Esophagus (tissue), 2 donors: ENCODE results near the gene FAM78B. TPM values are rescaled to one million over a fixed set of nuclear protein-coding genes. Genes with fewer than 3 reads are reported as not detected.

Experiments
- H3K27ac ChIP-seq, 2 donors: one replicate each; pipeline ENCODE4 v1.5.1; 2013; ENCODE audit warnings: low read depth in 2 of 2, mild to moderate bottlenecking in 2 of 2, inconsistent platforms in 1 of 2, low read length in 1 of 2, moderate library complexity in 1 of 2
- H3K27me3 ChIP-seq, 2 donors: one replicate each; pipeline ENCODE4 v1.6.1; 2013; ENCODE audit warnings: low read length in 2 of 2, control low read depth in 1 of 2, mild to moderate bottlenecking in 1 of 2; ENCODE audit not compliant: insufficient read depth in 2 of 2, control insufficient read depth in 1 of 2
- H3K36me3 ChIP-seq, 2 donors: one replicate each; pipeline ENCODE4 v1.6.1; 2013; ENCODE audit warnings: low read length in 1 of 2; ENCODE audit not compliant: control insufficient read depth in 2 of 2, insufficient read depth in 2 of 2
- H3K4me1 ChIP-seq, 2 donors: one replicate each; pipeline ENCODE4 v1.6.1; 2013; ENCODE audit warnings: low read length in 1 of 2; ENCODE audit not compliant: control insufficient read depth in 2 of 2, insufficient read depth in 2 of 2
- H3K4me3 ChIP-seq, 2 donors: one replicate each; pipeline ENCODE4 v1.5.1; 2013; ENCODE audit warnings: low read length in 2 of 2, mild to moderate bottlenecking in 2 of 2, low read depth in 1 of 2, moderate library complexity in 1 of 2
- H3K9me3 ChIP-seq, 2 donors: one replicate each; pipeline ENCODE4 v1.6.1; 2013; ENCODE audit warnings: mild to moderate bottlenecking in 2 of 2, low read depth in 1 of 2, low read length in 1 of 2, moderate library complexity in 1 of 2; ENCODE audit not compliant: control insufficient read depth in 2 of 2, insufficient read depth in 1 of 2
- WGBS, 2 donors: extraction: QIAGEN DNeasy Blood & Tissue Kit; methylation state at CpG; one replicate each; pipeline ENCODE4 v1.1.7; 2013; 5-methylcytosine and 5-hydroxymethylcytosine counted together
- polyA plus RNA-seq, 2 donors: library from polyadenylated mRNA; stranded (reverse); fragments of 200-250 nt; gene quantifications; one replicate each; pipeline ENCODE4 v1.2.3, GENCODE V29; 2013
- donor health status: healthy with polysubstance abuse.
- donor health status: Bipolar disorder and iron deficiency.

The FAM78B gene
- polyA plus RNA-seq, 2 donors = 0.20 to 0.24 TPM

DNA sequence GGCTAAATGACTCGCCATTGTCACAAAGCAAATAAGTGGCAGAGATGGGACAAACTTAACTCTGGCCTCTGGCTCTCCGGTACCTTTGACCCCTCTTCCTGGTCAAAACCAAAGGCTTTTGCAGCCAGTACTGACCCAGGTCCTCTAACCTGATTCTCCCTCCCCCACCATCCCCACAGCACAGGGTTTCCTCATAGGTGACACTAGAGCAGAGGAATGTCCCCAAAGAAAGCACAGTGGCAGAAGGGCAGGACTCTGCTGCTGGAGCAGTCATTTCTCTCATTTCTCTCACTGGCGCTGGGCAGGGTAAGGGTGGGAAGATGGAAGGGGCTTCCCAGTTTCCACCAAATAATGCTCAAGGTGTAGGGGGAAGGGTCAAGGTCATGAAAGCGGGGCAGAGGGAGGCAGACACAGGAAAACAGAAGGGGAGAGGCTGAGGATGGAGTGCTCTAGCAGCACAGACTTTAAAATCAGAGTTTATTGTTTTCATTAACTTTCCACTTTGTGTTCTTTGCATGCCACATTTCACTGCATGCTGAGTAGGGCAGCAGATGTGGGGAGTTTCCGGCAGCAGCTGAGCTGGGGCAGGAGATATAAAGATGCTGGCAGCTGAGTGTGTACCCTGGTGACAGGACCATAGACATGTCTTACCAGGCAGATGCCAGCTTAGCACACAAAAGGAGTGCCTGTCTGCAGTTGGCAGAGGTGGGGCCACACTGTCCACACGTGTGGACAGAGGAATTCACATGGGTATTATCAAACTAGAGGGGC, 80.5 kb downstream of the FAM78B start:
- Histone ChIP-seq H3K27me3 (no peaks in the 10 kb centered on the region), H3K36me3 (no peaks in the 10 kb centered on the region), H3K9me3 (no peaks in the 10 kb centered on the region), H3K27ac (no peak overlapping the region), H3K4me3 (no peak overlapping the region), H3K4me1 (peaks cover 0 to 2% of the 10 kb centered on the region in 2 donors)
- 75 to 76% methylated on average over 6 of the region's 6 CpGs for WGBS, 2 donors

GRCh38 chr1:166084613-166085012, 82.2 kb downstream of the FAM78B start:
- Histone ChIP-seq H3K4me3 (no peak overlapping the region), H3K4me1 (peaks cover 0 to 2% of the 10 kb centered on the region in 2 donors)
- WGBS, 2 donors = 79 to 84% methylated on average over 3 of the region's 3 CpGs

GRCh38 chr1:166083887-166084286, 82.9 kb downstream of the FAM78B start:
- Histone ChIP-seq H3K4me3 (no peak overlapping the region), H3K4me1 (peaks cover 0 to 2% of the 10 kb centered on the region in 2 donors), H3K36me3 (no peaks in the 10 kb centered on the region), H3K27me3 (no peaks in the 10 kb centered on the region), H3K9me3 (no peaks in the 10 kb centered on the region), H3K27ac (no peak overlapping the region)
- 32 to 34% methylated on average over 2 of the region's 2 CpGs for WGBS, 2 donors

More at GRCh38 chr1:166084613-166085012, 82.2 kb downstream of the FAM78B start:
- Histone ChIP-seq H3K27ac (no peak overlapping the region), H3K27me3 (no peaks in the 10 kb centered on the region), H3K36me3 (no peaks in the 10 kb centered on the region), H3K9me3 (no peaks in the 10 kb centered on the region)

DNA sequence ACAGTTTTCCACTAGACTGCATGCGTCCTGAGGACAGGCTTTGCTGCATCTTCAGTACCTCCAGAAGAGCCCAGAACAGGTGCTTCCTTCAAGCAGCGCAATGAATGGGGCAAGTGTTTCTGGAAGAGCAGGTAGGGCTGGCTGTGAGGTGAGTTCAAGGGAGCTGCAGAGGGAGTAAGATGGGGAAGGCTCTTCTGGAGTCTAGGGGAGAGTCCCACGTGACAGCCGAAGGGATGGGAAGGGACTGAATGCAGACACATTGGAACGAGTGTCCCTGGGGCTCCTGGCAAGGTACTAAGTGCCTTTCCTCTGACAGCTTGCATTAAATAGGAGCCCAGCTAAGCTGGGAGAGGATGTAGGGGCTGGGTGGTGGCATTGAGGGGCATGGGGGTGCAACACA, 84.2 kb downstream of the FAM78B start:
- H3K4me3 ChIP-seq = no peak overlapping the region
- H3K4me1 ChIP-seq = peaks cover 0 to 2% of the 10 kb centered on the region in 2 donors
- no peaks in the 10 kb centered on the region for H3K27me3 ChIP-seq
- no peaks in the 10 kb centered on the region for H3K36me3 ChIP-seq
- 81 to 87% methylated on average over 5 of the region's 5 CpGs for WGBS, 2 donors
- H3K9me3 ChIP-seq = no peaks in the 10 kb centered on the region
- H3K27ac ChIP-seq = no peak overlapping the region

- WGBS, 2 donors = 60 to 65% methylated on average over 14 of the region's 14 CpGs
- Histone ChIP-seq H3K9me3 (no peaks in the 10 kb centered on the region), H3K4me3 (no peak overlapping the region)
These were observed 85.6 kb downstream of the FAM78B start for GRCh38 chr1:166080967-166081870.

DNA sequence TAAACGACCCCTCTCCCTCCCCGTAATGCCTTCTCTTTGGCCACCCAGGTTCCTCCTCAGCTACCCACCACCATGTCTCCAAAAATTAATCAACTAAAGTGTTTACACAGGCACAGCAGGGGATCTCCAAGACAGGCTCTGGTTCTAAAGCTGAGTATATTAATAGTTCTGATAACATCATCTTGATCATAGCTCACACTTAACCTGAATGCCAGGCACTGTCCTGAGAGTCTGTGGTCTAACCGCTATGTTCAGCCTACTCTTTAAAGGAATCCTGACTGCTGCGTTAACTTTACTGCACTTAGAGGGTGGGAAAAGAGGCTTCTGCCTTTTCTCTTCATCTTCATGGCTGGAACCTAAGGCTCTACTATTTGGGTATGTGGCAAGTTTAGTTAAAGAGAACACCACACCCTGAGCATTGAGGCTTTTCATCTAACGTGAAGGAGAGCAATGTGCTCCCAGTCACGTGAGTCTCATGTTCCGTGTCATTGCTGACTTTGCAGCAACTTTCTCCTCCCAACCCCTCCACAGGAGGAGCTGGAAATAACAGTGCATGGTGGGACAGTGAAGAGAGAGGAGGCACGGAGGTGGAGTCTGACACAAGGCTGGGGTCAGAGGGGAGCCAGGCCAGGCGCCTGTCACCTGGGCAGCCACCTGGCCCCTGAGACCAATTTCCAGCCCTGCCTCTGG, 86.4 kb downstream of the FAM78B start:
- WGBS, 2 donors = 59 to 62% methylated on average over 8 to 9 of the region's 9 CpGs
- H3K4me3 ChIP-seq = no peak overlapping the region
- no peaks in the 10 kb centered on the region for H3K27me3 ChIP-seq
- H3K4me1 ChIP-seq = peaks cover 0 to 2% of the 10 kb centered on the region in 2 donors
- H3K36me3 ChIP-seq = no peaks in the 10 kb centered on the region
- no peaks in the 10 kb centered on the region for H3K9me3 ChIP-seq
- H3K27ac ChIP-seq = no peak overlapping the region

More at GRCh38 chr1:166080967-166081870, 85.6 kb downstream of the FAM78B start:
- no peaks in the 10 kb centered on the region for H3K27me3 ChIP-seq
- peaks cover 0 to 2% of the 10 kb centered on the region in 2 donors for H3K4me1 ChIP-seq
- H3K36me3 ChIP-seq = no peaks in the 10 kb centered on the region
- no peak overlapping the region for H3K27ac ChIP-seq

- H3K27me3 ChIP-seq = no peaks in the 10 kb centered on the region
- WGBS, 2 donors = 86 to 88% methylated on average over 2 of the region's 2 CpGs
These were observed 87.5 kb downstream of the FAM78B start for GRCh38 chr1:166079276-166079675.

DNA sequence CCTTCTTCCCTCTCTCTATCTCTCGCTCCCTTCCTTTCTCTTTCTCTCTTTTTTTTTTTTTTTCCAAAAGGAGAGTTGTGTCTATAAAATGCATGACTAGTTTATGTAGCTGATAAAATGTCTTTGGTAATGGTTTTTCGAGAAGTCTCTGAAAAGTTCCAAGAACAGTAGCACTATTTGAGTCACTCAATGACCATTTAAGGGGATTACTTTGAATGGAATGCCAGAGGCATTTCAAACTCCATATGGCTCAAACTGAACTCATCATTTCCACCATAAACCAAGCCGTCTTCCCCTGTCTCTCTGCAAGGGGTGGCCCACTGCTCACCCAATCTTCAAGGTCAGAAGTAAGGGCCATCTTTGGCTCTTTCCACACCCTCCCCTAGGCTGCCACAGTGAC, 93.3 kb downstream of the FAM78B start:
- no peaks in the 10 kb centered on the region for H3K27me3 ChIP-seq
- no peak overlapping the region for H3K4me3 ChIP-seq
- H3K36me3 ChIP-seq = no peaks in the 10 kb centered on the region
- no peaks in the 10 kb centered on the region for H3K4me1 ChIP-seq
- no peak overlapping the region for H3K27ac ChIP-seq
- H3K9me3 ChIP-seq = peaks cover 0 to 3% of the 10 kb centered on the region in 2 donors
- 68 to 74% methylated on average over 3 of the region's 3 CpGs for WGBS, 2 donors

More at GRCh38 chr1:166079276-166079675, 87.5 kb downstream of the FAM78B start:
- H3K27ac ChIP-seq = no peak overlapping the region
- H3K4me1 ChIP-seq = no peaks in the 10 kb centered on the region
- no peaks in the 10 kb centered on the region for H3K9me3 ChIP-seq
- H3K36me3 ChIP-seq = no peaks in the 10 kb centered on the region
- H3K4me3 ChIP-seq = no peak overlapping the region

DNA sequence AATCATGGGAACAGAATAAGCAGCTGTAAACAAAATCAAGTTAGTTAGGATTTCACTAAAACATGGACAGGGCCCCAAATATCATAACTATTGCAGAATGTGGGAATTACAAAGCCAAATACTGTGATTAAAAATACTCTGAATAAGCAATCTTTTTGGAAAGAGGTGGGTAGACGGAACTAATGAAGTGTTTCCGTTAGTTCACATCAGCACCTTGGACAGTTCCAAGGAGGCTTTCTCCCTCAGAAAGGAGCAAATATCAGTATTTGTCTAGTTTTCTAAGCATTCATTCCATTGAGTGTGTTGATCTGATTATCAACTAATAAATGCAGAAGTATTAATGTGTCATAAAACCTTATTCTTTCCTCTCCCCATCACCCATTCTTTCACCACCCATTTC, 97.4 kb downstream of the FAM78B start:
- H3K27ac ChIP-seq = no peak overlapping the region
- no peaks in the 10 kb centered on the region for H3K27me3 ChIP-seq
- WGBS, 2 donors = 45 to 54% methylated on average over 2 of the region's 2 CpGs
- peaks cover 0 to 3% of the 10 kb centered on the region in 2 donors for H3K9me3 ChIP-seq
- no peak overlapping the region for H3K4me3 ChIP-seq
- no peaks in the 10 kb centered on the region for H3K4me1 ChIP-seq
- no peaks in the 10 kb centered on the region for H3K36me3 ChIP-seq
